Stimulated activated CD8-positive, alpha-beta memory T cell treated with anti-CD3 and anti-CD28 coated beads, Interleukin-4, amount 100 ng/mL, for 24 hours (primary cell): ENCODE measurements around the gene ELOVL2.

Source experiments
- DNase-seq: peaks from one replicate; pipeline ENCODE4 v3.0.0-alpha.2; 2020; ENCODE audit warnings: low read depth

Gene ELOVL2

GRCh38 chr6:11056871-11057270 is 12.8 kb upstream of the ELOVL2 start:
- no peak for DNase-seq

DNA sequence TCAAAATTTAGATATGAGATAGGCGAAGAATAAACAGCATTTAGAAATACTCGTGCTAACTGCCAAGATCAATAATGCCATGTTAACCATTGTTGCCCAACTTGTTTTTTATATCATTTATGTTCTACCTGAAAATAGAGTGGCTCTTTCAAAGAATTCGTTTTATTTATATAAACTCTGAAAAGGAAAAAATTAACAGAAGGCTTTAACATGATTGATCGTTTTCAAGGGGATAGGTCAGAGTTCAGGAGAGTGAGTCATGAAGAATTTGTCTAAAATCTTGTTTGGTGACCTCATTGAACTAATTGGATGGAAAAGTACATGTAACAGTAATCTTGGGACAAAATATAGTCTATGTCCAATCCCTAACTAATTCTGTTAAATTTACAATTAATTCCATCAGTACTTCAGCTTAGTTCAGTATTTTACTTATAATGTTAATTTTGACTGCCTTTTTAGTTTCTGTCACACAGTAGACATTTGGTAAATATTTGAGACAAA is 11.1 kb upstream of the ELOVL2 start:
- DNase-seq = no peak

DNA sequence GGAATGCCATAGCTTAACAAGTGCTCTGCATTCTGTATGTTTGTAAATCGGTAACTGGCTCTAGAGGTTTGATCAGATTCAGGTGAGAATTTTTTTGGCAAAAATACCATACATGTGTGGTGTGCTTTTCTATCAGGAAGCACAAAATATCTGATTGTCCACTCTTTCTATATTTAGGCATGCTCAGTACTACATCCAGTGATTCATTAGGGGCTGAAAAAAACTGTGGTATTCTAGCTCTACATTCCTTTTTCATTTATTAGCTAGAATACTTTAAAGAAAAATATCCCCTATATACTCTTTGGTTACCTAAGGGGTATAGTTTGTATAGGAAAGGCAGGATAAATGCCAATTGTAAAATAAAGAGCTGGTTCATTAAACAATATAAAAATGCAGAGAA is 10.6 kb upstream of the ELOVL2 start:
- DNase-seq = no peak

- DNase-seq = no peak
These were observed 9.2 kb upstream of the ELOVL2 start for GRCh38 chr6:11053307-11053706.

DNA sequence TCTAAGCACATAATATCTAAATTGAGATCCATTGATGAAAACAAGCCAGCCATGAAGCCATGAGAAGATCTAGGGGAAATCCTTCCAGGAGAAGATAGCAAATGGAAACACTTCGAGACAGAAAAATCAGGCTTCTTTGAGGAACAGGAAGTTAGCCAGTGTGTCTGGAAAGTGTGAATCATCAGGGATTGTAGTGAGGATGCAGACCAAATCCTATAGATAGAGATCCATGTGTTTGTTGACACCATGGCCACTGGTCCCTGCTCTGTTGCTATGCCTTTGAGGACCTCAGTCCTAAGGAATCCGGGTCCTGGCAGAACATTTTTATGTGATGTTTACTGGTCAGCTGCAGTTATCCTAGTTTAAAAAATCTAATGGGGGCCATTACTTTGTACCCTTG is 6.6 kb upstream of the ELOVL2 start:
- DNase-seq = no peak

DNA sequence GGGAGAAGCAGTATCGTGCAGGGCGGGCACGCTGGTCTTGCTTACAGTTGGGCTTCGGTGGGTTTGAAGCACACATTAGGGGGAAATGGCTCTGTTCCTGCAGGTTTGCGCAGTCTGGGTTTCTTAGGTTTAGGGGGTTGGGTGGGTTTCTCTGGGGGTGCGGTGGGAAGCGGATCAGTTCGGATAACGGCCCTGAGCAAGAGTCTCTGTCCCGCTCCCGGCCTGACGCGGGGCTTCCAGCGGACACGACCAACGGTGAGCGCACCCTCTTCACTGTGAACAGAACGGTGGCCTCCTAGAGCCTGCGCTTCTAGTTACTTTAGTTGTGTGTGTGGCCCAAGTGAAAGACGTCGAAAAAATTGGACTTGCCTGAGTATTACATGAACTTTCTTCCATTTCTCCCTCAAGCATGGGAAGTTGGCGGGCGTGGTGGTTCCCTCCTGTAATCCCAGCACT is 635 bp upstream of the ELOVL2 start:
- DNase-seq = no peak

- DNase-seq = no peak
These were observed 636 bp downstream of the ELOVL2 start for GRCh38 chr6:11043378-11043960.

DNA sequence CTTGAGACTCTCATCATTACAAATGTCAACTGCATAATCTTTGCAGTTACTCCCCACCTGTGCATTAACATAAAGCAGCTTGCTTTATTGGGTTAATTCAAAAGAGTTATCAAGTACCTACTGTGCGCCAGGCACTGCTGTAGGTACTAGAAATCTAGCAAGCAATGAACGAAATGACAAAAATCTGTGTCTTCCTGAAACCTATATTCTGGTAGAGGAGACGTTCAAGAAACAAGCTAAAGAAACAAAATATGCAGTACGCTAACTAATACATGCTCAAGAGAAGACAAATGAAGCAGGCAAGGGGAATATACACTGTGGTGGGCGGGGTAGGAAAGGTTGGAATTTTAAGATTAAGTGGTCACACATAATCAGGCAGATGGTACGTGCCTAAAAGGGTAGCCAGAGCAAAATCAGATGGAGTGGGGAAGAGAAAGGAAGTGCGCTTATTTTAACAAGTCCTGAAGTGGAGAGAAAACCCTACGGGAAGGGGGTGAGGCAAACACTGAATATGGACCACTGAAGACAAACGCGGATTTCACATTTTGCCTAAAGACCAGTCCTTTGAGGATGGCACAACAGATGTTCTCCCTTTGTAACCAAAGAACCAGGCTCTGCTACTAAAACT is 1.2 kb downstream of the ELOVL2 start:
- DNase-seq = no peak

DNA sequence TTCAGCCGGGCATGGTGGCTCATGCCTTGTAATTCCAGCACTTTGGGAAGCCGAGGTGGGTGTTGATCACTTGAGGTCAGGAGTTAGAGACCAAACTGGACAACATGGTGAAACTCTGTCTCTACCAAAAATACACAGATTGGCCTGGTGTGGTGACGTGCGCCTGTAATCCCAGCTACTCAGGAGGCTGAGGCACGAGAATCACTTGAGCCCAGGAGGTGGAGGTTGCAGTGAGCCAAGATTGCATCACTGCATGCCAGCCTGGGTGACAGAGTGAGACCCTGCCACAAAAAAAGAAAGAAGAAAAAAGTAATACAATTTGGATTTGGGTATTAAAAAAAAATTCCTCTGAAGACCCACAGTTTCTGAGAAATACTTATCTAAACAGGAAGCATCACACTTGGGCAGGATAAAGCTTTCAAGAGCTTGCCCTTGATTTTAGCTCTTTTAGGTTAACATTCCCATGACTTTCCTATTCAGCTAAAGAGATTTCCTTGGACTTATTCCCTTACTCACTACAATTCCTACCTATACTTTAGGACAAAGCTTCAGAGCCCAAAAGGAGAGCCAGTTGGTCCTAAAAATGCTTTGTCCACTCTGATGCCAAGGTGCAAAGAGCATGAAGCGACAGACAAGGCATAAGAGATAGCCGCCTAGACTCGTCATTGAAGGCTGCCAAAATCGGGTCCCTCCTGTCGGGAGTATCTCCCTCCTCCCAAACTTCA is 1.9 kb downstream of the ELOVL2 start:
- no peak for DNase-seq

DNA sequence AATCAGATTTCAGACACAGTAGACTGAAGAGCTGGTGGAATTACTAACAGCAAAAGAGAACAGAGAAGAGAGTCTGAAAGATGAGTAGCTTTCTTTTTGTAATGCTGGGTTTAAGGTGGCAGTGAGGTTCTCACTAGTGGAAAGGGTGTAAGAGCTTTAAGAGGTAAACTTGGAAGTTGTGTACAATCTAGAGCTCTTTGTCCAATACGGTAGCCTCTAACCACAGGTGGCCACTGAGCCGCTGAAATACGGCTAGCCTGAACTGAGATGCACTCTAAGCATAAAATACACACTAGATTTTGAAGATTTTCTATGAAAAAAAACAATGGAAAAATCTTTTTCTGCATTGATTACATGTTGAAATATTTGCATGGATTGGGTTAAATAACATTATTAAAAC is 4.0 kb downstream of the ELOVL2 start:
- no peak for DNase-seq

GRCh38 chr6:11039040-11039439 is 5.1 kb downstream of the ELOVL2 start:
- DNase-seq = no peak

DNA sequence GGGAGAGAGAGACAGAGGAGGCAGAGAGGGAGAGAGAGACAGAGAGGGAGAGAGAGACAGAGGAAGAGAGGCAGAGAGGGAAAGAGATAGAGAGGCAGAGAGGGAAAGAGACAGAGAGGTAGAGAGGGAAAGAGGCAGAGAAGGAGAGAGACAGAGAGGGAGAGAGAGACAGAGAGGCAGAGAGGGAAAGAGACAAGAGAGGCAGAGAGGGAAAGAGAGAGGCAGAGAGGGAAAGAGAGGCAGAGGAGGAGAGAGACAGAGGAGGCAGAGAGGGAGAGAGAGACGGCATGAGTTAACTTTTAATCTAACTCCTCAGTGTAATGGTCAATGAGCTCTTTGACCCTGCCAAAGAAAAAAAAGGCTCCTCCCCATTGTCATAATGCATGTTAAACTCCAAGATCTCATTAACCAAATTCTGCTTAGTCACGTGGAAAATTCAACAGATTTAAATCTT is 7.1 kb downstream of the ELOVL2 start:
- DNase-seq = no peak

GRCh38 chr6:11036351-11036740 is 7.8 kb downstream of the ELOVL2 start:
- DNase-seq = no peak

- DNase-seq = no peak
These were observed 8.3 kb downstream of the ELOVL2 start for GRCh38 chr6:11035616-11036350.

DNA sequence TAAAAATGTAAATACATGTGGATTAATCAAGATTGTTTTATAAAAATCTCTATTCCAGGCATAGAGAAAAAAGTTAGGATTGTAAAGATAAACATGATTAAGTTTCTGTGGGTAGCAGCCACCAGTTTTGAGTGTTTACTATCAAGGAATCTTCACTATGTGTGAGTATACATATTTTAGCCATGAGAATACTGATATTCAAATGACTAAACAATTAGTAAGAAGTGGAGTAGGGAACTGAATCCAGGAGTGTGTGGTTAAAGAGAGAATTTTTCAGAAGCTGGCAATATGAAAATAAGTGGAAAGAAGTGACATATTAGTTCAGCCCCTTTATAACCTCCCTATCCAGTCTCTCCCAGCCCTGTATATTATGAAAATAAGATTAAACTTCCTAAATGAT is 10.3 kb downstream of the ELOVL2 start:
- no peak for DNase-seq

DNA sequence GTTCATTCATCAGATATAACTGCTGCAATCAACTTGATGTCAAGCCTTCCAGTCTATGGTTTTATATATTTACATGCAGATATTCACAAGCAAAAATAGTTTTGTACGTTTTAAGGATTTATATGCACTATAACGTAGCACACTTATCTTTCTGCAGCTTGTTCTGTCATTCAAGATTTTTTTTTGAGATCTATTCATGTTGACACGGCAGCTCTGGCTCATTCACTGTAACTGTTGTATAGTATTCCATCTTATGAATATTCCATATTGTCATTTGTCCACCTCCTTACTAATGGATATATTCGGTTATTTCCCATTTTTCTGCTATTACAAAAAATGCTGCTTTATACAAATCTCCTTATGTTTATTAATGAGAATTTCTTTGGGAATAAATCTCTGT is 13.2 kb downstream of the ELOVL2 start:
- no peak for DNase-seq

DNA sequence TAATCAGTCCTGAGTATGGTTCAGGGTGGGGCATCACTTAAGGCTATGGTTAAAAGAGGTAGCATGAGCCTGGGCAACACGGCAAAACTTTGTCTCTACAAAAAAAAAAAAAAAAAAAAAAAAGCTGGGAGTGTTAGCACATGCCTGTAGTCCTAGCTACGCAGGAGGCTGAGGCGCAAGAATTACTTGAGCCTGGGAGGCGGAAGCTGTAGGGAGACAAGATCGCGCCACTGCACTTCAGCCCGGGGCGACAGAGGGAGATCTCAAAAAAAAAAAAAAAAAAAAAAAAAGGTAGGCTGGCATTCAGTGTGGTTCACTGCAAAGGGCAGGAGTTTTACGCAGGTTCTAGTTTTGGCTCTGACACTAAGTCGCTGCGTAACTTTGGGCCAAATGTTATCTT is 15.1 kb downstream of the ELOVL2 start:
- no peak for DNase-seq

DNA sequence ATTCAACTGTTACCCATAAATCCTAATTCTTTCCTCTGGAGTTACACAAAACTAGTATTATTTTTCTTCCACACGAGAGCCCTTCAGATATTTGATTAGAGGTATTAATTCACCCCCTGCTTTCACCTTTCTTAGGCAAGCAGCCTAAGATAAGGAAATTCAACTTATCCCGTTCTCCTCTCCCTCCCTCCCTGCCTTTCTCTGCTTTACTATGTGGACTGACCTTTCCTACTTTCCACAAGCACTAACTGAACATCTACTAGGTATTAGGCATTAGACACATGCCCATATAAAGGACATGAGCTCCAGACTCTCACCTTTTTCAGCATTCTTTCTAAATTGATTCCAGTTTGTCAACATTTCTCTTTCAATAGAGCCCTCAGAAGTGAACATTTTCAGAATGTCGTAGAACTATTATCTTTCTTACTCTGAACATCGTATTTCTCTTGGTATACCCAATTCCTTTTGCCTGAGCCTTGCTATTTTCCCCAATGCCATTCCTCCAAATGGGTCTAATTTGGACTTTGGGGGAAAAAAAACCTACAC is 16.5 kb downstream of the ELOVL2 start:
- no peak for DNase-seq

DNA sequence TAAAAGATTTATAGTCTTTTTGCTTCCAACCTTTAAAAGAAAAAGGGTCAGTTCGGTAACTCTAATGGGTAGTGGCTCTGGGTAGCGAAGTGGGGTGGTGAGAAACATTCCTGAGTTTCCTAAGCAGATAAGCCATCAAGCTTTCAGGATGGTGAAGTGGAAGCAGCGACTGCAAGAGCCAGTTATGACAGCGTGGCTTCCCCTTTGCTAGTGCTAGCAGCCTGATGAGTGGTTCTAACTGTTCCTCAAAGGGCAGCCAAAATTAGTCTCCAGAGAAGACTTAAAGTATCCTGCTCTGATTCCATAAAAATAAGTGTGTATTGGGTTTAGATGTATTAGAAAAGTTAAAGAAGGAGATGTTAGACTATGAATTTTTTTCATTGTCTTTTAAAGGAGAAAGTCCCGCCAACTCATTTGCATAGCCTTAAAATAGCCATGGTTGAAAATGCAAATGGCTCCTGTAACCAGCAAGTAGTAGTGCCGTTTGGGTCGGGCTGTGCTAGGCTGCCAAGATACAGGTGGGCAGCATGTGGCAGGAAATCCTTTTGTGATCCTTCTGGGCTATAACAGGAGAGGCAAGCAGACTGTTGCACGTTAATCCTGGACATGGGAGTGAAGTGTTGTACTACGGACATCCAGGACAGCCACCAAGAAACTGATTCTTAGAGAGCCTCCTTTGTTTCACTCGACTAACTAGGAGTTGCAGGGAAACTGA is 18.0 kb downstream of the ELOVL2 start:
- no peak for DNase-seq

GRCh38 chr6:11025130-11025529 is 19.0 kb downstream of the ELOVL2 start:
- DNase-seq = no peak

DNA sequence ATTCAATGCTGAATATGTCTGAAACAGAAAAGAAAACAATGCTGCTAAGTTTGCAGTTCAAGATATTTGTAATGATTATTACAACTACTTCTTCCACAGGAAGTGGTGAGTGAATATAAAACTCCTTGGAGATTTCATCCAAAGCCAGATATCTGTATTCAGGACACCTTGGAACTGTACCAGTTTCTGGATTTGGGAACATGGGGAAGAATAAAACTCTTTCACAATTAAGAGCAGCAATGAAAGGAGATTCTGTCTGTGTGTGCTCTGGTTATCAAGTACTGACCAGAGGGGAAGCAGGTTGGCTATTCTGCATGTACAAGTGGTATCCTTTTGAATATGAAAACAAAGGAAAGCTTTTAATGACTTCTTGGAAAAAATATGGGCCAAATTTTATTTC is 21.1 kb downstream of the ELOVL2 start:
- no peak for DNase-seq

GRCh38 chr6:11021714-11022113 is 22.4 kb downstream of the ELOVL2 start:
- DNase-seq = no peak
